IPS DF 6.9 (cell line): Measurements from ENCODE around the gene FBXO34.

Experiments used
- DNase-seq: peaks from one replicate; pipeline ENCODE4 v3.0.0-alpha.2; 2013; ENCODE audit warnings: low read depth, low spot score
- H3K27ac ChIP-seq: one replicate; pipeline ENCODE4 v1.5.1; 2013; ENCODE audit warnings: low read length, control low read depth
- H3K27me3 ChIP-seq: 2 replicates; pipeline ENCODE4 v1.6.1; 2013; ENCODE audit warnings: mild to moderate bottlenecking, low read length; ENCODE audit not compliant: control insufficient read depth, insufficient read depth
- H3K36me3 ChIP-seq: 2 replicates; pipeline ENCODE4 v1.6.1; 2013; ENCODE audit warnings: low read length; ENCODE audit not compliant: control insufficient read depth, insufficient read depth
- H3K4me1 ChIP-seq: 2 replicates; pipeline ENCODE4 v1.6.1; 2013; ENCODE audit warnings: low read length; ENCODE audit not compliant: control insufficient read depth, insufficient read depth
- H3K4me3 ChIP-seq: 2 replicates; pipeline ENCODE4 v1.5.1; 2013; ENCODE audit warnings: mild to moderate bottlenecking, low read length
- H3K9me3 ChIP-seq: 2 replicates; pipeline ENCODE4 v1.6.1; 2013; ENCODE audit warnings: low read length, inconsistent platforms; ENCODE audit not compliant: control insufficient read depth, insufficient read depth
- WGBS: extraction: QIAGEN DNeasy Blood & Tissue Kit; methylation state at CpG from one replicate; pipeline ENCODE4 v1.1.7; 2013; ENCODE audit warnings: mixed read lengths, missing lambda C conversion rate; ENCODE audit not compliant: insufficient read length, insufficient coverage; 5-methylcytosine and 5-hydroxymethylcytosine counted together

The FBXO34 gene

GRCh38 chr14:55271572-55272298, 514 bp downstream of the FBXO34 start:
- H3K27ac ChIP-seq, result no peak overlapping the region
- no peaks in the 10 kb centered on the region for H3K36me3 ChIP-seq
- peak overlapping the region; percentile 79 for H3K4me3 ChIP-seq
- DNase-seq, result peak; percentile 37
- no peaks in the 10 kb centered on the region for H3K4me1 ChIP-seq
- no peaks in the 10 kb centered on the region for H3K9me3 ChIP-seq
- no CpG with 5 or more reads among the region's 80 CpGs for WGBS
- no peaks in the 10 kb centered on the region for H3K27me3 ChIP-seq

- no peak overlapping the region for H3K27ac ChIP-seq
- H3K27me3 ChIP-seq, result no peaks in the 10 kb centered on the region
- H3K36me3 ChIP-seq, result no peaks in the 10 kb centered on the region
- H3K4me3 ChIP-seq, result peak overlapping the region; percentile 79; the same call in 1 of the 2 replicates
- no peaks in the 10 kb centered on the region for H3K4me1 ChIP-seq
- DNase-seq, result no peak
- WGBS, result 100% methylated on average over 1 of the region's 1 CpG
- no peaks in the 10 kb centered on the region for H3K9me3 ChIP-seq
Observed at GRCh38 chr14:55272387-55272786, 1.2 kb downstream of the FBXO34 start.

GRCh38 chr14:55272922-55273321, 1.7 kb downstream of the FBXO34 start:
- DNase-seq, result no peak
- H3K4me3 ChIP-seq, result no peak overlapping the region
- H3K4me1 ChIP-seq, result no peaks in the 10 kb centered on the region
- no CpG with 5 or more reads among the region's 2 CpGs for WGBS
- H3K27me3 ChIP-seq, result no peaks in the 10 kb centered on the region
- H3K9me3 ChIP-seq, result no peaks in the 10 kb centered on the region
- H3K27ac ChIP-seq, result no peak overlapping the region
- no peaks in the 10 kb centered on the region for H3K36me3 ChIP-seq

GRCh38 chr14:55274146-55274545, 2.9 kb downstream of the FBXO34 start:
- no peaks in the 10 kb centered on the region for H3K27me3 ChIP-seq
- H3K36me3 ChIP-seq, result no peaks in the 10 kb centered on the region
- no peaks in the 10 kb centered on the region for H3K9me3 ChIP-seq
- H3K4me3 ChIP-seq, result no peak overlapping the region
- no peak for DNase-seq
- H3K27ac ChIP-seq, result no peak overlapping the region
- WGBS, result no CpG with 5 or more reads among the region's 3 CpGs
- no peaks in the 10 kb centered on the region for H3K4me1 ChIP-seq

GRCh38 chr14:55274751-55275150, 3.5 kb downstream of the FBXO34 start:
- DNase-seq, result no peak
- no peaks in the 10 kb centered on the region for H3K27me3 ChIP-seq
- no peak overlapping the region for H3K27ac ChIP-seq
- no peak overlapping the region for H3K4me3 ChIP-seq
- no peaks in the 10 kb centered on the region for H3K9me3 ChIP-seq
- no peaks in the 10 kb centered on the region for H3K4me1 ChIP-seq
- WGBS, result no CpG with 5 or more reads among the region's 1 CpG
- H3K36me3 ChIP-seq, result no peaks in the 10 kb centered on the region

GRCh38 chr14:55276736-55277135, 5.5 kb downstream of the FBXO34 start:
- no peaks in the 10 kb centered on the region for H3K9me3 ChIP-seq
- no peak overlapping the region for H3K27ac ChIP-seq
- no peaks in the 10 kb centered on the region for H3K27me3 ChIP-seq
- H3K4me1 ChIP-seq, result no peaks in the 10 kb centered on the region
- H3K36me3 ChIP-seq, result no peaks in the 10 kb centered on the region
- no peak for DNase-seq
- WGBS, result no CpG with 5 or more reads among the region's 3 CpGs
- no peak overlapping the region for H3K4me3 ChIP-seq

GRCh38 chr14:55277972-55278740, 6.9 kb downstream of the FBXO34 start:
- Histone ChIP-seq H3K36me3 (no peaks in the 10 kb centered on the region), H3K9me3 (no peaks in the 10 kb centered on the region), H3K4me3 (no peak overlapping the region), H3K4me1 (no peaks in the 10 kb centered on the region), H3K27ac (no peak overlapping the region), H3K27me3 (no peaks in the 10 kb centered on the region)
- WGBS, result no CpG with 5 or more reads among the region's 6 CpGs
- no peak for DNase-seq

- H3K9me3 ChIP-seq, result no peaks in the 10 kb centered on the region
- WGBS, result no CpG with 5 or more reads among the region's 1 CpG
- no peak for DNase-seq
Observed at GRCh38 chr14:55279384-55279783, 8.2 kb downstream of the FBXO34 start.

GRCh38 chr14:55281316-55281839, 10.2 kb downstream of the FBXO34 start:
- DNase-seq, result no peak
- H3K27me3 ChIP-seq, result no peaks in the 10 kb centered on the region
- H3K4me1 ChIP-seq, result no peaks in the 10 kb centered on the region
- H3K4me3 ChIP-seq, result no peak overlapping the region
- no peak overlapping the region for H3K27ac ChIP-seq
- no CpG with 5 or more reads among the region's 6 CpGs for WGBS
- H3K36me3 ChIP-seq, result no peaks in the 10 kb centered on the region
- no peaks in the 10 kb centered on the region for H3K9me3 ChIP-seq

More at GRCh38 chr14:55279384-55279783, 8.2 kb downstream of the FBXO34 start:
- Histone ChIP-seq H3K4me3 (no peak overlapping the region), H3K27ac (no peak overlapping the region), H3K27me3 (no peaks in the 10 kb centered on the region), H3K36me3 (no peaks in the 10 kb centered on the region), H3K4me1 (no peaks in the 10 kb centered on the region)

GRCh38 chr14:55285048-55285652, 13.9 kb downstream of the FBXO34 start:
- no peaks in the 10 kb centered on the region for H3K4me1 ChIP-seq
- H3K4me3 ChIP-seq, result no peak overlapping the region
- no peak for DNase-seq
- H3K36me3 ChIP-seq, result no peaks in the 10 kb centered on the region
- H3K27ac ChIP-seq, result no peak overlapping the region
- no CpG with 5 or more reads among the region's 13 CpGs for WGBS
- H3K27me3 ChIP-seq, result no peaks in the 10 kb centered on the region
- no peaks in the 10 kb centered on the region for H3K9me3 ChIP-seq
